Measurements from ENCODE around the gene PFDN2. TPM values are rescaled to one million over a fixed set of nuclear protein-coding genes. Genes with fewer than 3 reads are reported as not detected.

PFDN2 gene
- total and polyA plus RNA-seq, 7 donors: 40.7 to 115 (median 63.4) TPM

GRCh38 chr1:161145832-161146231 lies 28.0 kb upstream of the PFDN2 start:
- TF ChIP-seq EP300 (IDR thresholded peaks at IDR 0.05): no peak
- no peak for TF ChIP-seq POLR2A (IDR thresholded peaks at IDR 0.05)
- no peak for TF ChIP-seq POLR2AphosphoS5 (IDR thresholded peaks at IDR 0.05)
- TF ChIP-seq CTCF (IDR thresholded peaks at IDR 0.05): no peak
- Histone ChIP-seq H3K27me3 (no peaks in the 10 kb centered on the region), H3K9me3 (no peaks in the 10 kb centered on the region), H3K27ac (no peak overlapping the region), H3K4me3 (no peak overlapping the region), H3K4me1 (no peaks in the 10 kb centered on the region), H3K36me3 (no peaks in the 10 kb centered on the region)
- DNase-seq: no peak
- intact Hi-C loops (cut with DNase I): no loop called here
- WGBS, 2 donors: 80 to 90% methylated on average over 3 of the region's 3 CpGs

- Histone ChIP-seq H3K36me3 (no peaks in the 10 kb centered on the region), H3K4me1 (peaks cover 0 to 10% (median 0%) of the 10 kb centered on the region in 4 donors), H3K27me3 (no peaks in the 10 kb centered on the region), H3K4me3 (no peak overlapping the region), H3K27ac (no peak overlapping the region), H3K9me3 (no peaks in the 10 kb centered on the region)
- no peak for DNase-seq
- no peak for TF ChIP-seq CTCF (IDR thresholded peaks at IDR 0.05)
- no peak for TF ChIP-seq POLR2AphosphoS5 (IDR thresholded peaks at IDR 0.05)
- 94 to 96% methylated on average over 29 of the region's 29 CpGs for WGBS, 2 donors
- intact Hi-C loops (cut with DNase I): no loop called here
These were observed 23.0 kb upstream of the PFDN2 start for GRCh38 chr1:161140755-161141400.

- Histone ChIP-seq H3K27ac (no peak overlapping the region), H3K9me3 (no peaks in the 10 kb centered on the region), H3K4me1 (peaks cover 0 to 10% (median 0%) of the 10 kb centered on the region in 4 donors), H3K27me3 (no peaks in the 10 kb centered on the region), H3K4me3 (no peak overlapping the region), H3K36me3 (no peaks in the 10 kb centered on the region)
- TF ChIP-seq POLR2AphosphoS5 (IDR thresholded peaks at IDR 0.05) (no peak), EP300 (IDR thresholded peaks at IDR 0.05) (no peak), CTCF (IDR thresholded peaks at IDR 0.05) (peak in 2 of 4 experiments; percentile 7 to 30)
- WGBS, 2 donors: 53 to 63% methylated on average over 1 of the region's 1 CpG
- no peak for DNase-seq
- intact Hi-C loops (cut with DNase I): no loop called here
These were observed 21.9 kb upstream of the PFDN2 start for GRCh38 chr1:161139766-161140165.

- Histone ChIP-seq H3K9me3 (no peaks in the 10 kb centered on the region), H3K4me1 (peaks cover 0 to 23% (median 12%) of the 10 kb centered on the region in 4 donors), H3K27ac (no peak overlapping the region), H3K36me3 (no peaks in the 10 kb centered on the region), H3K27me3 (no peaks in the 10 kb centered on the region), H3K4me3 (no peak overlapping the region)
- DNase-seq: no peak
- intact Hi-C loops (cut with DNase I): no loop called here
- WGBS, 2 donors: 87 to 89% methylated on average over 1 of the region's 1 CpG
- no peak for TF ChIP-seq POLR2A (IDR thresholded peaks at IDR 0.05)
- no peak for TF ChIP-seq EP300 (IDR thresholded peaks at IDR 0.05)
- no peak for TF ChIP-seq CTCF (IDR thresholded peaks at IDR 0.05)
- no peak for TF ChIP-seq POLR2AphosphoS5 (IDR thresholded peaks at IDR 0.05)
These were observed 20.6 kb upstream of the PFDN2 start for GRCh38 chr1:161138431-161138830.

GRCh38 chr1:161137881-161138280 lies 20.0 kb upstream of the PFDN2 start:
- intact Hi-C loops (cut with DNase I): no loop called here
- H3K9me3 ChIP-seq: no peaks in the 10 kb centered on the region
- H3K27ac ChIP-seq: no peak overlapping the region
- no peak overlapping the region for H3K4me3 ChIP-seq
- H3K36me3 ChIP-seq: no peaks in the 10 kb centered on the region
- 81 to 83% methylated on average over 3 of the region's 3 CpGs for WGBS, 2 donors
- TF ChIP-seq POLR2AphosphoS5 (IDR thresholded peaks at IDR 0.05): no peak
- TF ChIP-seq CTCF (IDR thresholded peaks at IDR 0.05): no peak
- TF ChIP-seq EP300 (IDR thresholded peaks at IDR 0.05): no peak
- TF ChIP-seq POLR2A (IDR thresholded peaks at IDR 0.05): no peak
- no peak for DNase-seq
- H3K27me3 ChIP-seq: no peaks in the 10 kb centered on the region
- peaks cover 0 to 27% (median 14%) of the 10 kb centered on the region in 4 donors for H3K4me1 ChIP-seq
